Measurements from ENCODE around the gene PKLR.
A peak's percentile ranks its signal among the peaks of the same experiment; 100 is the strongest.
"Not testable (repeated sequence)": the region's sequence is repeated elsewhere in the genome, so short reads cannot be mapped to it uniquely, and the experiment has no call there.

PKLR gene

GRCh38 chr1:155301342-155301841, at the start of gene PKLR:
PKLR (minus strand) TSS chr1:155301438; CDS start chr1:155301395, 43 bp downstream.
- Mint-ChIP-seq H3K27me3 (peaks cover 12% of the 10 kb centered on the region), H3K4me3 (no peak within 1 kb of the TSS), H3K9me3 (no peaks in the 10 kb centered on the region), H3K36me3 (peaks cover 2% of the 10 kb centered on the region), H3K27ac (no peak within 1 kb of the TSS), H3K4me1 (peaks cover 3% of the 10 kb centered on the region)
- ATAC-seq (ENCODE audit: low read depth) (no peak), DNase-seq (ENCODE audit: low spot score in 2 of 2) (no peak)

GRCh38 chr1:155342842-155343241, 41.6 kb upstream of the PKLR start:
- Mint-ChIP-seq H3K9me3 (no peaks in the 10 kb centered on the region), H3K36me3 (peaks cover 49% of the 10 kb centered on the region), H3K27me3 (no peaks in the 10 kb centered on the region), H3K4me3 (no peak overlapping the region), H3K27ac (peak overlapping the region; percentile 24), H3K4me1 (no peaks in the 10 kb centered on the region)
- DNase-seq (ENCODE audit: low spot score in 2 of 2) (no peak), ATAC-seq (ENCODE audit: low read depth) (no peak)

- Mint-ChIP-seq H3K9me3 (no peaks in the 10 kb centered on the region), H3K27me3 (no peaks in the 10 kb centered on the region), H3K4me3 (no peak overlapping the region), H3K4me1 (no peaks in the 10 kb centered on the region), H3K27ac (peak overlapping the region; percentile 67), H3K36me3 (peaks cover 44% of the 10 kb centered on the region)
- ATAC-seq (ENCODE audit: low read depth) (no peak), DNase-seq (ENCODE audit: low spot score in 2 of 2) (no peak)
These were observed 38.4 kb upstream of the PKLR start for GRCh38 chr1:155339515-155340097.

- no peaks in the 10 kb centered on the region for H3K27me3 Mint-ChIP-seq
- H3K27ac Mint-ChIP-seq, result no peak overlapping the region
- DNase-seq (ENCODE audit: low spot score in 2 of 2), result no peak
- no peak for ATAC-seq (ENCODE audit: low read depth)
- H3K36me3 Mint-ChIP-seq, result peaks cover 31% of the 10 kb centered on the region
- H3K9me3 Mint-ChIP-seq, result no peaks in the 10 kb centered on the region
- H3K4me3 Mint-ChIP-seq, result no peak overlapping the region
- peaks cover 6% of the 10 kb centered on the region for H3K4me1 Mint-ChIP-seq
These were observed 33.7 kb upstream of the PKLR start for GRCh38 chr1:155334962-155335361.

- no peak for DNase-seq (ENCODE audit: low spot score in 2 of 2)
- Mint-ChIP-seq H3K27me3 (no peaks in the 10 kb centered on the region), H3K4me3 (no peak overlapping the region), H3K9me3 (no peaks in the 10 kb centered on the region), H3K36me3 (peaks cover 13% of the 10 kb centered on the region), H3K27ac (no peak overlapping the region), H3K4me1 (peaks cover 13% of the 10 kb centered on the region)
- ATAC-seq (ENCODE audit: low read depth), result no peak
These were observed 28.9 kb upstream of the PKLR start for GRCh38 chr1:155329980-155330598.

- H3K27me3 Mint-ChIP-seq; H3K9me3 Mint-ChIP-seq; ATAC-seq (ENCODE audit: low read depth); H3K27ac Mint-ChIP-seq; DNase-seq (ENCODE audit: low spot score in 2 of 2); H3K4me3 Mint-ChIP-seq; H3K36me3 Mint-ChIP-seq: not testable (repeated sequence)
- peaks cover 13% of the 10 kb centered on the region for H3K4me1 Mint-ChIP-seq
These were observed 27.6 kb upstream of the PKLR start for GRCh38 chr1:155328856-155329255.

GRCh38 chr1:155327981-155328380, 26.7 kb upstream of the PKLR start:
- Mint-ChIP-seq H3K27me3 (no peaks in the 10 kb centered on the region), H3K9me3 (no peaks in the 10 kb centered on the region), H3K4me3 (no peak overlapping the region), H3K36me3 (peaks cover 7% of the 10 kb centered on the region), H3K27ac (peak overlapping the region; percentile 78), H3K4me1 (peaks cover 13% of the 10 kb centered on the region)
- DNase-seq (ENCODE audit: low spot score in 2 of 2) (no peak), ATAC-seq (ENCODE audit: low read depth) (no peak)

GRCh38 chr1:155326631-155327037, 25.4 kb upstream of the PKLR start:
- no peak for ATAC-seq (ENCODE audit: low read depth)
- Mint-ChIP-seq H3K4me1 (peaks cover 13% of the 10 kb centered on the region), H3K4me3 (no peak overlapping the region)

GRCh38 chr1:155326020-155326526, 24.8 kb upstream of the PKLR start:
- no peak for DNase-seq (ENCODE audit: low spot score in 2 of 2)

More at GRCh38 chr1:155326631-155327037, 25.4 kb upstream of the PKLR start:
- Mint-ChIP-seq H3K9me3 (no peaks in the 10 kb centered on the region), H3K36me3 (peaks cover 7% of the 10 kb centered on the region), H3K27me3 (no peaks in the 10 kb centered on the region), H3K27ac (no peak overlapping the region)
- DNase-seq (ENCODE audit: low spot score in 2 of 2), result no peak

GRCh38 chr1:155325603-155325893, 24.3 kb upstream of the PKLR start:
- Mint-ChIP-seq H3K4me1 (peaks cover 11% of the 10 kb centered on the region), H3K27me3 (no peaks in the 10 kb centered on the region), H3K9me3 (no peaks in the 10 kb centered on the region), H3K27ac (no peak overlapping the region), H3K4me3 (peak overlapping the region; percentile 33), H3K36me3 (peaks cover under 1% of the 10 kb centered on the region)
- no peak for ATAC-seq (ENCODE audit: low read depth)
- no peak for DNase-seq (ENCODE audit: low spot score in 2 of 2)

More at GRCh38 chr1:155326020-155326526, 24.8 kb upstream of the PKLR start:
- no peak for ATAC-seq (ENCODE audit: low read depth)
- peak overlapping the region; percentile 37 for H3K27ac Mint-ChIP-seq
- H3K36me3 Mint-ChIP-seq, result peaks cover 5% of the 10 kb centered on the region
- H3K27me3 Mint-ChIP-seq, result no peaks in the 10 kb centered on the region
- H3K4me3 Mint-ChIP-seq, result peak overlapping the region; percentile 52
- peaks cover 11% of the 10 kb centered on the region for H3K4me1 Mint-ChIP-seq
- H3K9me3 Mint-ChIP-seq, result no peaks in the 10 kb centered on the region

- Mint-ChIP-seq H3K27ac (no peak overlapping the region), H3K36me3 (no peaks in the 10 kb centered on the region)
- no peak for ATAC-seq (ENCODE audit: low read depth)
These were observed 23.7 kb upstream of the PKLR start for GRCh38 chr1:155324717-155325602.

GRCh38 chr1:155324037-155324716, 22.9 kb upstream of the PKLR start:
- H3K4me1 Mint-ChIP-seq, result peaks cover 19% of the 10 kb centered on the region
- H3K27me3 Mint-ChIP-seq, result no peaks in the 10 kb centered on the region
- ATAC-seq (ENCODE audit: low read depth) (peak; percentile 71), DNase-seq (ENCODE audit: low spot score in 2 of 2) (peak; percentile 72 to 74)
- peak overlapping the region; percentile 92 for H3K4me3 Mint-ChIP-seq
- H3K9me3 Mint-ChIP-seq, result no peaks in the 10 kb centered on the region
- H3K36me3 Mint-ChIP-seq, result peaks cover under 1% of the 10 kb centered on the region
- peak overlapping the region; percentile 74 for H3K27ac Mint-ChIP-seq

More at GRCh38 chr1:155324717-155325602, 23.7 kb upstream of the PKLR start:
- H3K9me3 Mint-ChIP-seq, result no peaks in the 10 kb centered on the region
- H3K4me1 Mint-ChIP-seq, result peaks cover 16% of the 10 kb centered on the region
- no peaks in the 10 kb centered on the region for H3K27me3 Mint-ChIP-seq
- DNase-seq (ENCODE audit: low spot score in 2 of 2), result no peak
- H3K4me3 Mint-ChIP-seq, result peak overlapping the region; percentile 92

GRCh38 chr1:155323729-155324036, 22.4 kb upstream of the PKLR start:
- H3K4me1 Mint-ChIP-seq, result peaks cover 22% of the 10 kb centered on the region
- H3K27ac Mint-ChIP-seq, result peak overlapping the region; percentile 74
- H3K36me3 Mint-ChIP-seq, result peaks cover 4% of the 10 kb centered on the region
- ATAC-seq (ENCODE audit: low read depth), result peak; percentile 66
- H3K4me3 Mint-ChIP-seq, result peak overlapping the region; percentile 92
- H3K9me3 Mint-ChIP-seq, result no peaks in the 10 kb centered on the region
- H3K27me3 Mint-ChIP-seq, result no peaks in the 10 kb centered on the region
- peak; percentile 65 to 66 for DNase-seq (ENCODE audit: low spot score in 2 of 2)

All from memory B cell (primary cell).